Stimulated activated CD4-positive, alpha-beta T cell treated with anti-CD3 and anti-CD28 coated beads, Interleukin-15, amount 100 ng/mL, for 1 hour (primary cell): ENCODE measurements around the gene ZBTB7C.
"Not testable (repeated sequence)": the region's sequence is repeated elsewhere in the genome, so short reads cannot be mapped to it uniquely, and the experiment has no call there.

Source experiments
- DNase-seq, 2 donors: peaks; one replicate each; pipeline ENCODE4 v3.0.0-alpha.2; 2020; ENCODE audit warnings: low read depth in 1 of 2, low spot score in 1 of 2

Gene ZBTB7C

DNA sequence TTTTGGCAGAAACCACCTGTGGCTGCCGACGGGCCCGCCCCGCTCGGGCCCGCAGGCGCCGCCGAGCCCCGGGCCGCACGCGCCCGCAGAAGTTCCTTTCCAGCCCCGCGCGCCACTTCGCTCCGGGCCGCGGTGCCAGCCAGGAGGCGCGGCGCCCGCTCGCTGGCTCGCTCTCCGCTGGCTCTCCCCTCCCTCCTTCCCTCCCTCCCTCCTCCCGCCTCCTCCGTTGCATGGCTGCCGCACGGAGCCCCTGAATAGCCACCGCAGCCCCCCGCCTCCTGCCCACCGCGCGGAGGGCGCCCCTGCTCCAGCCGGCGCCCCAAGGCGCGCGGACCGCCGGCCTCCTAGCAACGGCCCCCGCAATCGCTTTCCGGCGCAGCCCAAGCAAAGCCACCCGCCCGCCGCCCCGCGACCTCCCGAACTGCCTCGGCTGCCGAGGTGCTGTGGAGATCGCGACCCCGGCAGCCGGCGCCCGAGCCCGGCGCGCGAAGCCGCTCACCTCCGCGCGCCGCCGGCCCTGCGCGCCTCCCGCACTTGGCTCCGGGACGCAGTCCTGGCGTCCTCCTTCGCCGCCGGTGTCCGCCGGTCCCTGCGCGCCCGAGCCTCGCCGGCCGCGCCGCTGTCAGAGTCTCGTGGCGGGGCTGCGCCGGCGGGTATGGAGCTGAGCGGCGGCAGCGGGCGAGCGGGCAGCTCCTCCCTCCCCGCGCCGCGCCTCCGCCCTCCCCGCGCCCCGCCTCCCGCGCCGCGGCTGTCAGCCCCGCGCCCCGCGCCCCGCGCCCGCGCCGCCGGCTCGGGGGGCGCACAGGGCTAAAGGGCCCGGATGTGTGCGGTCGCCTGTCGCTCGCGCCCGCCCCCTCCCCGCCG lies at the start of gene ZBTB7C:
Gene ZBTB7C (minus strand): TSS at position 657 of the 864 bp plus-strand sequence.
- peak in 1 of 2 donors; percentile 10 for DNase-seq

DNA sequence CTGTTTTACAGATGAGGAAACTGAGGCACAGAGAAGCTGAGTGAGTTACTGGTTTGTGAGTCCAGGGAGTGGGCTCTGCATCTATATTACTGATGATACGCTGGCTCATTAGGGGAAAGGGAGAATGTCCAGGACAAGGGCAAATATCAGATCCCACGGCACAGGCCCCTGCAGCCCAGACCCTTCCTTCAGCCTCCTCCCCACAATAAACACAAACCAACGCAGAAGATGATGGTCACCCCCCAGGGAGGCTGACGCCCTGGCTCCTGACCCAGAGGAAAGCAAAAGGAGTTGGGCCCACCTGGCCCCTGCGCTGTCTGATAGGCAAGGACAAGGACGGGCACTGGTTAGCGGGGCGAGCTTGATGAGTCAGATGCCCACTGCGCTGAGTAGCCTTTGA lies 47.7 kb upstream of the ZBTB7C start:
- no peak for DNase-seq

DNA sequence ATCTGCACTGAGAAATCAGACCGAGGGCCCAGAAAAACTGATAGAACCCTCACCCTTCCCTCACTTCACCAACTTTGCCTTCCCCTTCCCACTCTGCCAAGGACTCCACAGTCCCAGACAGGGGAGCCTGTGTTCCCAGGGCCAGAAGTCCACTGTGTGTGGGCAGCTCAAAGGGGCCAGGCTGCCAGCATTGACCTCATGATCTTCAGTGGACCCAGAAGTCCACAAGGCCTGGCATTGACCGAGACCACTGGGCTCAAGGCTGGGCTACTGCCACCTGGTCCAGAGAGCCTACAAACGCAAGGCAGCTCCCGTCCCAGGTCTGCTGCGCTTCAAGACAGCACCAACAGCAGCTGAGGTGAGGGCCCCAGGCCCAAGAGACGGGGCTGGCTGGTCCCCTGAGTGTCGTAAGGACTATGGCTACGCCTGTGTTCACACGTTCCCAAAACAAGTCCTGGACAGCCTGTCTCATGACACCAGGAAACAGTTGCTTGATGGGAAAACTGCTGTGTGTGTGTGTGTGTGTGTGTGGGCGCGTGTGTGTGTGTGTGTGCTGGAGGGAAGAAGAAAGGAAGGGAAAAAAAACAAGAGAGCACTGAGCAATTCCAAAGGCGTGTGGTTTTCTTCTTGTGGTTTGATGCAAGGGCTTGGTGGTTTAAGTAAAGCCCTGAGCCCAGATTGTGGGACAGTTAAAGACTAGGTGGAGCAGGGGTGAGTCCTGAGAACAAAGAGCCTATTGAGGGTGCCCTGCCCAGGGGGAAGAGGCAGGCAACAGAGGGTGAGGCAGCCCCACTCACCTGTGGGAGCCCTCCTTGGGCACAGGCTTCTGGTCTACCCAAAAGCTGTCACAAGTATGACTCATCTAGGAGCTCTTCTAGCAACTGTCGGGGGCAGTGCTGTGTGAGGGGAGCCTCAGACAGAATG lies 46.6 kb upstream of the ZBTB7C start:
- no peak for DNase-seq

DNA sequence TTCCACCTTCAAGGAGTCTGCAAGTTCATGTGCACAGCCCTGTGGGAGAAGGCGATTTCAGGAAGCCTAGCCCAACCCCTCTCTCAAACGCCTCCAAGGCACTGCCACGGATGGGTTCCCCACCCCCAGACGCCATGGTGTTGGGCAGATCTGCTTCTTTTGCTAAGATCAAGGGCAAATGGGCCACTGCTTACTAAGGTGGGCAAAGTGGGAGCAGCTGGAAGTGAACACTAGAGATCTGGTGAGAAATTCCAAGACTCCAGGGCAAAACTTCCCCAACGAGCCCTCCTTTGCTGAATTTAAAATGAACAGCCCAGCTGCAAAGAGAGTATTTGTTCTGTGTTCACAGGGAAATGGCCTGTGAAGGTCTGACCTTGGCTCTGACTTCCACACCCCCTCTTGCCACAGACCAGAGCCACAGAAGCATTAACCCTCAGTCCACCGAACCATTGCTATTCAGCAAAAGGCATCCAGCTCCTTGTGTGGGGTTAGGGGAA lies 45.1 kb upstream of the ZBTB7C start:
- no peak for DNase-seq

- no peak for DNase-seq
These were observed 44.3 kb upstream of the ZBTB7C start for GRCh38 chr18:48453330-48454066.

GRCh38 chr18:48452861-48453323 lies 43.7 kb upstream of the ZBTB7C start:
- no peak for DNase-seq

GRCh38 chr18:48450685-48451084 lies 41.5 kb upstream of the ZBTB7C start:
- no peak for DNase-seq

DNA sequence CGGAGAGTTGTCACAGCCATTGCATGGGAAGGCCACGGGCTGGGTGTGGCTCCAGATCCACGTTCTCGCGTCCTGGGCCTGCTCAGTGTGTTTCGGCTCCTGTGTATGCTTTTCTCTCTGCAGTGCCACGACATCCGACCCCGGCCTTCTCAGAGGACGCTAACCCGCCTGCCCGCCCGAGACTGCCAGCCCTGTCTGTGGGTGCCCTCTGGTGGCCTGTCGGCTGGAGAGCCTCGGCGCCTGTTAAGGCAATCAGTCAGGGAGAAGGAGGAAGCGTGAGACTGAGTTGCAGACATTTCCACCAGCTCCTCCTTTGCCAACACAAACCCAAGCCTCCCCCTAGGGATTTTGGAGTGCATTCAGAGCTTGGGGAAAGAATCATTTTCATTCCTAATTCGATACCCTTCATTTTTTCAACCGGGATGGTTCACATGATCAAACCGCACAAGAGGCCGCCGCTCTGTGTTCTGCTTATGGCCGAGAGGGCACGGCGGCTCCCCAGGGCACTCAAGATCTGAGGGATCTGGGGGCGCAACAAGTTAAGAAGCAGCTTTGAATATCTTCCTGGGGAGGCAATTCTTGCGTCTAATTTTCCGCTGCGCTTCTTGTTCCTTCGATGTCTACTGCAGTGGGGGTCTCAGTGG lies 37.5 kb upstream of the ZBTB7C start:
- DNase-seq = peak; percentile 45 to 58

DNA sequence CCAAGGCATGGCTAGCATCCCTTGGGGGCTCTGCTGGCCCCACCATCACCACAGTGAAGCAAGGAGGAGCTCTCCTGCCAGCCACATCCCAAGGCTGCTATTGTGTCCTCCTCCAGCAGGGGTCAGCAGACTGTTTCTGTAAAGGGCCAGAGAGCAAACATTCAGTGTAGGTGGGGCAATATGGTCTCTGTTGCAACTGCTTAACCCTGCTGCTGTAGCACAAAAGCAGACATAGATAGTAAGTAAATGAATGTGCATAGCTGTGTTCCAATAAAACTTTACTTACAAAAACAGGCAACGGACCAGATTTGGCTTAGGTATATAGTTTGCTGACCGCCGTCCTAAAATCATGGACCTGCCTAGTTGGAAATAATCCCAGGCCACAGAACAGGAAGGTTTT lies 36.4 kb upstream of the ZBTB7C start:
- peak; percentile 38 to 56 for DNase-seq

- DNase-seq = no peak
These were observed 33.6 kb upstream of the ZBTB7C start for GRCh38 chr18:48442761-48443160.

GRCh38 chr18:48441405-48441881 lies 32.3 kb upstream of the ZBTB7C start:
- DNase-seq = no peak

DNA sequence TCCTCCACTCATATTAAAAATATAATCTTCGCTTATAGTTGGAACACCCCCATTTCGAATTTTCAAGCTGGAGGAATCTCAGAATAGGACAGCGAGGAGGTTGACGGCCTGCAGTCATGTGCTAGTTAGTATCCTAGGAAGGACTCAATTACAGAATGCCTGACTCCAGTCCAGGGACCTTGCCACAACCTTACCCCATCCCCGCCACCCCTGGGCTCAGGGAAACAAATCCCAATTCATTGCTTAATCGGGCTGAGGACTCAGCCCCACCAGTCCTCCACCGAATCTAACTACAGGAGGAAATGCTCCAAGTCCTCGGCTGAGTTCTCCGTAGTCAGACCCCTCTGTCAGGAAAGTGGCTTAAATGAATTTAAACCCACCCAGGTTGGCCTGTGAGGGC lies 31.7 kb upstream of the ZBTB7C start:
- DNase-seq = no peak

DNA sequence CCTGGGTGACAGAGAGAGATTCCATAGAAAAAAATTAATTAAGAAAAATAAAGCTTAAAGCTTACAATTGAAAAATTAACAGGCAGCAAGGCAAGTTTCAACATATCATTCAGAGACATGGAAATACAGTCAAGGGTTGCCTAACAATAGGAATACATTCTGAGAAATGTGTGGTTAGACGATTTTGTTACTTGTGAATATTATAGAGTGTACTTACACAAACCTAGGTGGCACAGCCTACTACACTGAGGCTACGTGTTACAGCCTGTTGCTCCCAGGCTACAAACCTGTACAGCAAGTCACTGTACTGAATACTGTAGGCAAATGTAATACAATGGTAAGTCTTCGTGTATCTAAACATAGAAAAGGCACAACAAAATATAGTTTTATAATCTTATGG lies 27.7 kb upstream of the ZBTB7C start:
- no peak for DNase-seq

DNA sequence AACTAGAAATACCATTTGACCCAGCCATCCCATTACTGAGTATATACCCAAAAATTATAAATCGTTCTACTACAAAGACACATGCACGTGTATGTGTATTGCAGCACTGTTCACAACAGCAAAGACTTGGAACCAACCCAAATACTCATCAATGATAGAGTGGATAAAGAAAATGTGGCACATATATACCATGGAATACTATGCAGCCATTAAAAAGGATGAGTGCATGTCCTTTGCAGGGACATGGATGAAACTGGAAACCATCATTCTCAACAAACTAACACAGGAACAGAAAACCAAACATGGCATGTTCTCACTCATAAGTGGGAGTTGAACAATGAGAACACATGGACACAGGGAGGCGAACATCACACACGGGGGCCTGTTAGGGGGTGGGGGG lies 25.2 kb upstream of the ZBTB7C start:
- DNase-seq = not testable (repeated sequence)

DNA sequence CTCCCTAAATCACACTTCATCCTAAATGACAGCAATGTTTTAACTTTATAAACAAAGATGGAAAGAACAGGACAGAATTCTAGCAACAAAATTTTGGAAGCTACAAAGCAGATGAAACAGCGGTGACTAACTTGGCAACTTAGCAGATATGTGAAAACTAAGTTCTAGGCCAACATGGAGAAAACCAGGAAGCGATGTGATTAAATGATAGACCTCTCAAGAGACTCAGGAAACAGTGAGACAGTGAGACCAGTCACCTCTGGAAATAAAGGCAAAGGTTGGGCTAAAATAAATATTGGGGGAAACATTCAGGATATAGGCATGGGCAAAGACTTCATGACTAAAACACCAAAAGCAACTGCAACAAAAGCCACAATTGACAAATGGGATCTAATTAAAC lies 24.4 kb upstream of the ZBTB7C start:
- no peak for DNase-seq

DNA sequence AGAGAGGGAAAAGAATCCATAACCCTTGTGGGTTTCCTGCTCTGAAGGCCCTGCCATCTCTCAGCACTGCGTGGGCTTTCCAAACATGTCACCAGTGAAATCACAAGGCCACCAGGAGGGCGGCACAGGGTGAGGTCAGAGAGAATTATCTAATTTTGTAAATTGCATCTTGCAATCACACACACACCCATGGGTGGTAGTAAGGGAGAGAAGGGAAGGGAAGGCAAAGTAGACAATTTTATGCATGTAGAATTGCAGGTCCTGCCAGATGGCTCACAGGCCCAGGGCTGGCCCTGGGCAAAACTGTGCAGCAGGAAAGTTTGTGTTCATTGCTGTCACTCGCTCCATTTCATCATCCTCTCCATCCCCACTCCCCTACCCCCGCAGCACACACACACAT lies 21.0 kb upstream of the ZBTB7C start:
- no peak for DNase-seq

- DNase-seq = no peak
These were observed 19.4 kb upstream of the ZBTB7C start for GRCh38 chr18:48428475-48429177.

- no peak for DNase-seq
These were observed 13.8 kb upstream of the ZBTB7C start for GRCh38 chr18:48422947-48423378.

GRCh38 chr18:48419277-48420022 lies 10.3 kb upstream of the ZBTB7C start:
- DNase-seq = no peak
